ENCODE data around the gene HCN3.
"Not testable (repeated sequence)": the region's sequence is repeated elsewhere in the genome, so short reads cannot be mapped to it uniquely, and the experiment has no call there.

HCN3 gene

DNA sequence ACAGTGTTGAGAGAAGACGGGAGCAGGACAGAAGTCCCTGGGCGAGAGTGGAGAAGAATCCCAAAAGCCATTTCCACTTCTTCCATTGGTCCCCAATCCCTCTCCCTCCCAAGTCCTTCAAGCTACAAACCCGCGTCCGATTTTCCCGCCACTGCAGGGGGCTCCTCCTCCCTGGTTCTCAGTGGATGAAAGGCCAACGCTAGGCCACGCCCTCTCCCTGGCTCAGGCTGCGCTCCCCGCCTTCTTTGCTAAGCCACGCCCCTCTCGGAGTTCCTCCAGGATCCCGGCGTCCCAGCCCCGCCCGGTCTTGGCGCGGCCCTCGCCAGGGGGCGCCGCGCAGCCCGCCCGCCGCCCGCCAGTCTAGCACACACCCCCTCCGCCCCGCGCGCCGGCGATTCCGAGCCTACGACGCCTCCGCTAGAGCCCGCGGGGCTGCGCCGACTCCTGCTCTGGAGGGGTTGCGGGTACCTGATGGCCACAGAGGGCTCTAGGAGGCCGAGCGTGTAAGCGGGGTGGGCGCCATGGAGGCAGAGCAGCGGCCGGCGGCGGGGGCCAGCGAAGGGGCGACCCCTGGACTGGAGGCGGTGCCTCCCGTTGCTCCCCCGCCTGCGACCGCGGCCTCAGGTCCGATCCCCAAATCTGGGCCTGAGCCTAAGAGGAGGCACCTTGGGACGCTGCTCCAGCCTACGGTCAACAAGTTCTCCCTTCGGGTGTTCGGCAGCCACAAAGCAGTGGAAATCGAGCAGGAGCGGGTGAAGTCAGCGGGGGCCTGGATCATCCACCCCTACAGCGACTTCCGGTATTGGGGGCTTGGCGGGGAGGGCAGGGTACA, at the start of gene HCN3:
TSS of gene HCN3 (plus strand) at position 394 of the 832 bp plus-strand sequence. CDS start at position 522, 128 bp downstream.
- TF ChIP-seq CTCF (IDR thresholded peaks at IDR 0.05; ENCODE audit: insufficient read depth, low read length, poor library complexity, severe bottlenecking) = peak; percentile 41
- DNase-seq (ENCODE audit: extremely low read depth, insufficient read length) = peak; percentile 90
- H3K4me3 ChIP-seq (replicated peaks; ENCODE audit: low read depth, low read length) = peak within 1 kb of the TSS; percentile 74
- H3K27me3 ChIP-seq (replicated peaks; ENCODE audit: control insufficient read depth, insufficient read depth, low read length) = no peaks in the 10 kb centered on the region
- no peaks in the 10 kb centered on the region for H3K36me3 ChIP-seq (ENCODE audit: control insufficient read depth, insufficient read depth, low read length)

- Histone ChIP-seq H3K36me3 (ENCODE audit: control insufficient read depth, insufficient read depth, low read length) (no peaks in the 10 kb centered on the region), H3K27me3 (replicated peaks; ENCODE audit: control insufficient read depth, insufficient read depth, low read length) (no peaks in the 10 kb centered on the region), H3K4me3 (replicated peaks; ENCODE audit: low read depth, low read length) (peak overlapping the region; percentile 62)
- no peak for DNase-seq (ENCODE audit: extremely low read depth, insufficient read length)
- no peak for TF ChIP-seq CTCF (IDR thresholded peaks at IDR 0.05; ENCODE audit: insufficient read depth, low read length, poor library complexity, severe bottlenecking)
These were observed 49.2 kb upstream of the HCN3 start for GRCh38 chr1:155228096-155228427.

- not testable (repeated sequence) for DNase-seq (ENCODE audit: extremely low read depth, insufficient read length); H3K27me3 ChIP-seq (replicated peaks; ENCODE audit: control insufficient read depth, insufficient read depth, low read length)
These were observed 46.0 kb upstream of the HCN3 start for GRCh38 chr1:155231302-155231701.

DNA sequence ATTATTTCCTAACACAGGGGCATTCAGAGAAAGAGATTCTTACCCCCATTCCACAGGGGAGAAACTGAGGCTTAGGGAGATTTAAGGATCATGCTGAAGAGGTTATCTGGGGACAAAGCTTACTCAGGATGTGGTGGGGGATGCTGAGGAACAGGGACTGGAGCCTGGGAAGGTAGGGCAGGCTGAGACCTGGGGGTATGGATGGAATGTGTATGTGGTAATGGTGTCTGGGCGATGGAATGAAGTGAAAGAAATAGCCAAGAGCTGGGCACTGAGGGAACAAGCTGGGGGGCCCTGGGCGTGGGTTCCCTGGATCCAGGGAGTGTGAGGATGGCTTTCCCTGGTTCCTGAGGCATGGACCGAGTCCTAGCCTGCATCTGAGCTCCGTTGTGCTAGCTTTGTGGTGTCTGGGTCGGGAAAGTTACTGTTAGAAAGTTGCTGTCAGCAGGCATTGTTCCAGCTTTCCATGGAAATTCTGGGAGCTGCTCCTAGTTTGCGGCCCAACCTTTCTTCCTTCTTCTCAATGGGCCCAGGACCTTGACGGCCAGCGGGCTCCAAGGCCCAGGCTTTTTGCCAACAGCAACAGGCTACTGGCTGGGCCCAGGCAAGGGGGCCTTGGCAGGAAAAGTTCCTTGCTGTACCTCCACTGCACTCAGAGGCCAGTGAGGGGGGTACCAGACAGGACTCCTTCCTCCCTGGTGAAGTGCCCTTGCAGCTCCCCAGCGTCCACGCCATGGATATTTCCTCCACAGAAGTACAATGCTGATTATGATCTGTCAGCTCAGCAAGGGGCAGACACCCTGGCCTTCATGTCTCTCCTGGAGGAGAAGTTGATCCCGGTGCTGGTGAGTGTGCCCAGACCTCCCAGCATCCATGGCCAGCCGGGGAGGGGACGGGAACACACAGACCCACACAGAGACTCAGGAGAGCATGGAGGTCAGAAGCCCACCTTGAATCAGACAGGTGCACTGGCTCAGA, 45.0 kb upstream of the HCN3 start:
- not testable (repeated sequence) for DNase-seq (ENCODE audit: extremely low read depth, insufficient read length); H3K4me3 ChIP-seq (replicated peaks; ENCODE audit: low read depth, low read length); H3K27me3 ChIP-seq (replicated peaks; ENCODE audit: control insufficient read depth, insufficient read depth, low read length); H3K36me3 ChIP-seq (ENCODE audit: control insufficient read depth, insufficient read depth, low read length)

More at GRCh38 chr1:155231302-155231701, 46.0 kb upstream of the HCN3 start:
- not testable (repeated sequence) for H3K4me3 ChIP-seq (replicated peaks; ENCODE audit: low read depth, low read length); H3K36me3 ChIP-seq (ENCODE audit: control insufficient read depth, insufficient read depth, low read length)

GRCh38 chr1:155233502-155233901, 43.8 kb upstream of the HCN3 start:
- H3K27me3 ChIP-seq (replicated peaks; ENCODE audit: control insufficient read depth, insufficient read depth, low read length); H3K4me3 ChIP-seq (replicated peaks; ENCODE audit: low read depth, low read length): not testable (repeated sequence)

DNA sequence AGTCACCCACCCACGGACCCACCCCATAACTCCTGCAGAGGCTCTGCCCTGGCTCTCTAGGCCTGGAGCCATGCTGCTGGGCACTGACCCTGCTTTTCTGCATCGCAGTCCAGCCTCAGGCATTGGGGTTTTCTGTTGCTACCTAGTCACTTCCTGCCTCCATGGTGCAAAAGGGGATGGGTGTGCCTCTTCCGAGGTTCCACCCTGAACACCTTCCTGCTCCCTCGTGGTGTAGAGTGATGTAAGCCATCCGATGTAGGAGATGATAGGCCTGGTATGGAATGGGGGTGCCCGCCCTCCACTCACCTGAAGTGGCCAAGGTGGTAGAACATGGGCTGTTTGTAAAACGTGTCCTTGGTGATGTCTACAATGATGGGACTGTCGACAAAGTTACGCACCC, 41.9 kb upstream of the HCN3 start:
- H3K36me3 ChIP-seq (ENCODE audit: control insufficient read depth, insufficient read depth, low read length); DNase-seq (ENCODE audit: extremely low read depth, insufficient read length); H3K4me3 ChIP-seq (replicated peaks; ENCODE audit: low read depth, low read length); H3K27me3 ChIP-seq (replicated peaks; ENCODE audit: control insufficient read depth, insufficient read depth, low read length): not testable (repeated sequence)

More at GRCh38 chr1:155233502-155233901, 43.8 kb upstream of the HCN3 start:
- not testable (repeated sequence) for DNase-seq (ENCODE audit: extremely low read depth, insufficient read length); H3K36me3 ChIP-seq (ENCODE audit: control insufficient read depth, insufficient read depth, low read length)

- H3K27me3 ChIP-seq (replicated peaks; ENCODE audit: control insufficient read depth, insufficient read depth, low read length) = no peaks in the 10 kb centered on the region
- DNase-seq (ENCODE audit: extremely low read depth, insufficient read length) = no peak
- H3K4me3 ChIP-seq (replicated peaks; ENCODE audit: low read depth, low read length) = no peak overlapping the region
- no peak for TF ChIP-seq CTCF (IDR thresholded peaks at IDR 0.05; ENCODE audit: insufficient read depth, low read length, poor library complexity, severe bottlenecking)
- peaks cover 8% of the 10 kb centered on the region for H3K36me3 ChIP-seq (ENCODE audit: control insufficient read depth, insufficient read depth, low read length)
These were observed 40.8 kb upstream of the HCN3 start for GRCh38 chr1:155236451-155236850.
